HEK293 (cell line): ENCODE results near the gene TLK1.
A peak's percentile ranks its signal among the peaks of the same experiment; 100 is the strongest.

Experiments used
- IKZF3 ChIP-seq: fragments of 450-650 bp; IDR thresholded peaks from 2 replicates; pipeline ENCODE4 v1.5.0; 2018; ENCODE audit warnings: missing biosample characterization, mild to moderate bottlenecking, missing genetic modification characterization, moderate library complexity
- KLF1 ChIP-seq: fragments of 450-650 bp; formaldehyde crosslinking; IDR thresholded peaks from 2 replicates; pipeline ENCODE4 v1.5.1; 2016; ENCODE audit warnings: missing biosample characterization, missing genetic modification characterization
- KLF17 ChIP-seq: fragments of 450-650 bp; formaldehyde crosslinking; IDR thresholded peaks from 2 replicates; pipeline ENCODE4 v1.5.1; 2016; ENCODE audit warnings: missing biosample characterization, missing genetic modification characterization
- KLF9 ChIP-seq: fragments of 450-650 bp; formaldehyde crosslinking; IDR thresholded peaks from 2 replicates; pipeline ENCODE4 v1.5.1; 2016; ENCODE audit warnings: missing biosample characterization, missing genetic modification characterization, low read depth
- OVOL3 ChIP-seq: fragments of 450-650 bp; formaldehyde crosslinking; IDR thresholded peaks from 2 replicates; pipeline ENCODE4 v1.5.1; 2016; ENCODE audit warnings: missing biosample characterization, missing genetic modification characterization
- SP7 ChIP-seq: fragments of 450-650 bp; formaldehyde crosslinking; IDR thresholded peaks from 2 replicates; pipeline ENCODE4 v1.5.1; 2016; ENCODE audit warnings: missing biosample characterization, missing genetic modification characterization
- TRIM28 ChIP-seq: IDR thresholded peaks from 2 replicates; pipeline ENCODE4 v1.6.1; 2011; ENCODE audit warnings: low read length, control low read depth, borderline replicate concordance
- WT1 ChIP-seq: fragments of 450-650 bp; formaldehyde crosslinking; IDR thresholded peaks from 2 replicates; pipeline ENCODE4 v1.5.1; 2016; ENCODE audit warnings: missing biosample characterization, missing genetic modification characterization
- ZBTB1 ChIP-seq: fragments of 450-650 bp; formaldehyde crosslinking; IDR thresholded peaks from 2 replicates; pipeline ENCODE4 v1.5.1; 2016; ENCODE audit warnings: missing biosample characterization, missing genetic modification characterization
- ZBTB8A ChIP-seq: fragments of 450-650 bp; formaldehyde crosslinking; IDR thresholded peaks from 2 replicates; pipeline ENCODE4 v1.5.1; 2016; ENCODE audit warnings: missing biosample characterization, missing genetic modification characterization
- ZFHX2 ChIP-seq: fragments of 450-650 bp; formaldehyde crosslinking; conservative IDR thresholded peaks from 2 replicates; pipeline ENCODE4 v1.5.1; 2016; ENCODE audit warnings: missing biosample characterization, missing genetic modification characterization
- ZFP41 ChIP-seq: fragments of 450-650 bp; formaldehyde crosslinking; IDR thresholded peaks from 2 replicates; pipeline ENCODE4 v1.5.1; 2016; ENCODE audit warnings: missing biosample characterization, missing genetic modification characterization, borderline replicate concordance
- ZFP69B ChIP-seq: fragments of 450-650 bp; formaldehyde crosslinking; IDR thresholded peaks from 2 replicates; pipeline ENCODE4 v1.5.1; 2016; ENCODE audit warnings: missing biosample characterization, missing genetic modification characterization
- ZNF133 ChIP-seq: fragments of 450-650 bp; formaldehyde crosslinking; IDR thresholded peaks from 2 replicates; pipeline ENCODE4 v1.5.1; 2016; ENCODE audit warnings: missing biosample characterization, missing genetic modification characterization
- ZNF16 ChIP-seq: fragments of 450-650 bp; formaldehyde crosslinking; IDR thresholded peaks from 2 replicates; pipeline ENCODE4 v1.5.1; 2016; ENCODE audit warnings: low read depth, missing biosample characterization, missing genetic modification characterization
- ZNF174 ChIP-seq: fragments of 450-650 bp; formaldehyde crosslinking; IDR thresholded peaks from 2 replicates; pipeline ENCODE4 v1.5.0; 2017; ENCODE audit warnings: missing biosample characterization, mild to moderate bottlenecking, missing genetic modification characterization
- ZNF202 ChIP-seq: fragments of 450-650 bp; formaldehyde crosslinking; IDR thresholded peaks from 2 replicates; pipeline ENCODE4 v1.5.1; 2016; ENCODE audit warnings: missing biosample characterization, missing genetic modification characterization, borderline replicate concordance
- ZNF214 ChIP-seq: fragments of 450-650 bp; formaldehyde crosslinking; IDR thresholded peaks from 2 replicates; pipeline ENCODE4 v1.5.1; 2017; ENCODE audit warnings: missing biosample characterization, mild to moderate bottlenecking, missing genetic modification characterization, borderline replicate concordance
- ZNF248 ChIP-seq: fragments of 450-650 bp; formaldehyde crosslinking; IDR thresholded peaks from 2 replicates; pipeline ENCODE4 v1.5.1; 2017; ENCODE audit warnings: missing biosample characterization, missing genetic modification characterization
- ZNF324 ChIP-seq: fragments of 450-650 bp; formaldehyde crosslinking; IDR thresholded peaks from 2 replicates; pipeline ENCODE4 v1.5.1; 2016; ENCODE audit warnings: missing biosample characterization, missing genetic modification characterization
- ZNF335 ChIP-seq: fragments of 450-650 bp; formaldehyde crosslinking; conservative IDR thresholded peaks from 2 replicates; pipeline ENCODE4 v1.5.1; 2016; ENCODE audit warnings: missing biosample characterization, missing genetic modification characterization
- ZNF433 ChIP-seq: fragments of 450-650 bp; formaldehyde crosslinking; IDR thresholded peaks from 2 replicates; pipeline ENCODE4 v1.5.1; 2016; ENCODE audit warnings: missing biosample characterization, missing genetic modification characterization, low read depth
- ZNF549 ChIP-seq: fragments of 450-650 bp; IDR thresholded peaks from 2 replicates; pipeline ENCODE4 v1.5.1; 2018; ENCODE audit warnings: missing biosample characterization, missing genetic modification characterization, mild to moderate bottlenecking, inconsistent platforms, moderate library complexity
- ZNF560 ChIP-seq: fragments of 450-650 bp; formaldehyde crosslinking; IDR thresholded peaks from 2 replicates; pipeline ENCODE4 v1.5.1; 2017; ENCODE audit warnings: missing biosample characterization, missing genetic modification characterization, borderline replicate concordance
- ZNF623 ChIP-seq: fragments of 450-650 bp; formaldehyde crosslinking; IDR thresholded peaks from 2 replicates; pipeline ENCODE4 v1.5.1; 2016; ENCODE audit warnings: missing biosample characterization, missing genetic modification characterization
- ZNF629 ChIP-seq: fragments of 450-650 bp; formaldehyde crosslinking; IDR thresholded peaks from 2 replicates; pipeline ENCODE4 v1.5.1; 2017; ENCODE audit warnings: missing biosample characterization, missing genetic modification characterization
- ZNF670 ChIP-seq: fragments of 450-650 bp; formaldehyde crosslinking; IDR thresholded peaks from 2 replicates; pipeline ENCODE4 v1.5.1; 2016; ENCODE audit warnings: missing biosample characterization, missing genetic modification characterization, low read depth
- ZNF76 ChIP-seq: fragments of 450-650 bp; formaldehyde crosslinking; IDR thresholded peaks from 2 replicates; pipeline ENCODE4; 2016; ENCODE audit warnings: low read depth, missing biosample characterization, missing genetic modification characterization, borderline replicate concordance
- ZSCAN18 ChIP-seq: fragments of 450-650 bp; formaldehyde crosslinking; IDR thresholded peaks from 2 replicates; pipeline ENCODE4 v1.5.1; 2016; ENCODE audit warnings: missing biosample characterization, missing genetic modification characterization
- ZSCAN4 ChIP-seq: fragments of 450-650 bp; formaldehyde crosslinking; IDR thresholded peaks from 2 replicates; pipeline ENCODE4 v1.5.1; 2017; ENCODE audit warnings: missing biosample characterization, missing genetic modification characterization
- ZXDB ChIP-seq: fragments of 450-650 bp; formaldehyde crosslinking; IDR thresholded peaks from 2 replicates; pipeline ENCODE4 v1.5.1; 2016; ENCODE audit warnings: missing biosample characterization, missing genetic modification characterization
- TF ChIP-seq, protein P1 (sequence below): fragments of 450-650 bp; formaldehyde crosslinking; IDR thresholded peaks from 2 replicates; pipeline ENCODE4 v1.5.1; 2017; ENCODE audit warnings: missing biosample characterization, missing genetic modification characterization
- TF ChIP-seq, protein P2 (sequence below): fragments of 450-650 bp; formaldehyde crosslinking; IDR thresholded peaks from 2 replicates; pipeline ENCODE4 v1.5.1; 2016; ENCODE audit warnings: missing biosample characterization, missing genetic modification characterization

TLK1 gene

DNA sequence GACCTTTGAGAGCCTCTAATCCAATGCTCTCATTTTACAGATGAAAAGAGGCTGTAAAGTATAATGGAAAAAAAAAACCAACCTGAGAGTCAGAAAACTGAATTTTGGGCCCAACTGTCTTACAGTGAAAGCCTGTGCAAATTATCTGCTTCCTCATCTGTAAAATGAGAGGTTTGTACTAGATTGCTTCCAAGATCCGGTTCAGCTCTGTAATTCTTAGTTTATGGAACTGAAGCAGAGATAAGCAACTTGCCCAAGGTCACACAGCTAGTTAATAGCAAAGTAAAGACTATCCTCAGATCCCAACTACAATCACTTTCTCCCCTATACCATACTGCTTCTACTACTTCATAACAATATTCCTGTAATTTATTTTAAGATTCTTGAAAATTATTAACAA, 6.3 kb downstream of the TLK1 start (continued):
- TF ChIP-seq KLF9 (tag by site-specific recombination): no peak
- no peak for TF ChIP-seq KLF17 (tag by site-specific recombination)
- no peak for TF ChIP-seq ZSCAN4 (tag by site-specific recombination)
- TF ChIP-seq, protein P1, sequence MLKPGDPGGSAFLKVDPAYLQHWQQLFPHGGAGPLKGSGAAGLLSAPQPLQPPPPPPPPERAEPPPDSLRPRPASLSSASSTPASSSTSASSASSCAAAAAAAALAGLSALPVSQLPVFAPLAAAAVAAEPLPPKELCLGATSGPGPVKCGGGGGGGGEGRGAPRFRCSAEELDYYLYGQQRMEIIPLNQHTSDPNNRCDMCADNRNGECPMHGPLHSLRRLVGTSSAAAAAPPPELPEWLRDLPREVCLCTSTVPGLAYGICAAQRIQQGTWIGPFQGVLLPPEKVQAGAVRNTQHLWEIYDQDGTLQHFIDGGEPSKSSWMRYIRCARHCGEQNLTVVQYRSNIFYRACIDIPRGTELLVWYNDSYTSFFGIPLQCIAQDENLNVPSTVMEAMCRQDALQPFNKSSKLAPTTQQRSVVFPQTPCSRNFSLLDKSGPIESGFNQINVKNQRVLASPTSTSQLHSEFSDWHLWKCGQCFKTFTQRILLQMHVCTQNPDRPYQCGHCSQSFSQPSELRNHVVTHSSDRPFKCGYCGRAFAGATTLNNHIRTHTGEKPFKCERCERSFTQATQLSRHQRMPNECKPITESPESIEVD (tag by site-specific recombination): peak; percentile 88
- 0 out of 2 replicates have a peak, but pooled peaks have one; percentile 21 for TF ChIP-seq ZXDB (tag by site-specific recombination)
- TF ChIP-seq TRIM28: peak; percentile 84
- no peak for TF ChIP-seq ZNF670 (tag by site-specific recombination)
- no peak for TF ChIP-seq ZNF433
- TF ChIP-seq IKZF3: peak; percentile 62; the same call in 1 of the 2 replicates
- no peak for TF ChIP-seq ZNF133 (tag by site-specific recombination)
- TF ChIP-seq ZNF560 (tag by site-specific recombination): no peak
- TF ChIP-seq ZNF76 (tag by site-specific recombination): no peak
- TF ChIP-seq ZFHX2 (tag by site-specific recombination): no peak
- TF ChIP-seq ZFP69B (tag by site-specific recombination): no peak
- TF ChIP-seq SP7 (tag by site-specific recombination): peak; percentile 67
- no peak for TF ChIP-seq ZBTB8A (tag by site-specific recombination)
- no peak for TF ChIP-seq ZNF214 (tag by site-specific recombination)
- no peak for TF ChIP-seq ZBTB1 (tag by site-specific recombination)
- no peak for TF ChIP-seq ZNF629 (tag by site-specific recombination)
- TF ChIP-seq ZNF324 (tag by site-specific recombination): no peak
- no peak for TF ChIP-seq WT1 (tag by site-specific recombination)
- no peak for TF ChIP-seq ZNF202
- TF ChIP-seq ZNF174 (tag by site-specific recombination): no peak
- no peak for TF ChIP-seq OVOL3 (tag by site-specific recombination)
- 0 out of 2 replicates have a peak, but pooled peaks have one; percentile 30 for TF ChIP-seq ZNF549 (tag by site-specific recombination)
- TF ChIP-seq ZNF335 (tag by site-specific recombination): no peak
- no peak for TF ChIP-seq ZNF623
- no peak for TF ChIP-seq ZNF248
- no peak for TF ChIP-seq KLF1 (tag by site-specific recombination)
- TF ChIP-seq, protein P2, sequence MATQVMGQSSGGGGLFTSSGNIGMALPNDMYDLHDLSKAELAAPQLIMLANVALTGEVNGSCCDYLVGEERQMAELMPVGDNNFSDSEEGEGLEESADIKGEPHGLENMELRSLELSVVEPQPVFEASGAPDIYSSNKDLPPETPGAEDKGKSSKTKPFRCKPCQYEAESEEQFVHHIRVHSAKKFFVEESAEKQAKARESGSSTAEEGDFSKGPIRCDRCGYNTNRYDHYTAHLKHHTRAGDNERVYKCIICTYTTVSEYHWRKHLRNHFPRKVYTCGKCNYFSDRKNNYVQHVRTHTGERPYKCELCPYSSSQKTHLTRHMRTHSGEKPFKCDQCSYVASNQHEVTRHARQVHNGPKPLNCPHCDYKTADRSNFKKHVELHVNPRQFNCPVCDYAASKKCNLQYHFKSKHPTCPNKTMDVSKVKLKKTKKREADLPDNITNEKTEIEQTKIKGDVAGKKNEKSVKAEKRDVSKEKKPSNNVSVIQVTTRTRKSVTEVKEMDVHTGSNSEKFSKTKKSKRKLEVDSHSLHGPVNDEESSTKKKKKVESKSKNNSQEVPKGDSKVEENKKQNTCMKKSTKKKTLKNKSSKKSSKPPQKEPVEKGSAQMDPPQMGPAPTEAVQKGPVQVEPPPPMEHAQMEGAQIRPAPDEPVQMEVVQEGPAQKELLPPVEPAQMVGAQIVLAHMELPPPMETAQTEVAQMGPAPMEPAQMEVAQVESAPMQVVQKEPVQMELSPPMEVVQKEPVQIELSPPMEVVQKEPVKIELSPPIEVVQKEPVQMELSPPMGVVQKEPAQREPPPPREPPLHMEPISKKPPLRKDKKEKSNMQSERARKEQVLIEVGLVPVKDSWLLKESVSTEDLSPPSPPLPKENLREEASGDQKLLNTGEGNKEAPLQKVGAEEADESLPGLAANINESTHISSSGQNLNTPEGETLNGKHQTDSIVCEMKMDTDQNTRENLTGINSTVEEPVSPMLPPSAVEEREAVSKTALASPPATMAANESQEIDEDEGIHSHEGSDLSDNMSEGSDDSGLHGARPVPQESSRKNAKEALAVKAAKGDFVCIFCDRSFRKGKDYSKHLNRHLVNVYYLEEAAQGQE (tag by site-specific recombination): no peak
- TF ChIP-seq ZFP41 (tag by site-specific recombination): no peak
- TF ChIP-seq ZSCAN18 (tag by site-specific recombination): no peak
- TF ChIP-seq ZNF16 (tag by site-specific recombination): no peak
